Activated CD4-positive, alpha-beta T cell treated with anti-CD3 and anti-CD28 coated beads, Interleukin-2, Interleukin-6, amounts not matched to agents 100 ng/mL and 50 ng/mL, durations not matched to agents 16 hours and 8 hours (primary cell): Measurements from ENCODE around the gene TRIM6.
"Not testable (repeated sequence)": the region's sequence is repeated elsewhere in the genome, so short reads cannot be mapped to it uniquely, and the experiment has no call there.

Experiments used
- DNase-seq: peaks from one replicate; pipeline ENCODE4 v3.0.0-alpha.2; 2020

The TRIM6 gene

GRCh38 chr11:5604896-5605295 is 8.5 kb downstream of the TRIM6 start:
- no peak for DNase-seq

GRCh38 chr11:5605849-5606248 is 9.4 kb downstream of the TRIM6 start:
- no peak for DNase-seq

- no peak for DNase-seq
Measured at GRCh38 chr11:5608808-5609207, 12.4 kb downstream of the TRIM6 start.

GRCh38 chr11:5610446-5610845 is 14.0 kb downstream of the TRIM6 start:
- no peak for DNase-seq

- no peak for DNase-seq
Measured at GRCh38 chr11:5611627-5612026, 15.2 kb downstream of the TRIM6 start.

GRCh38 chr11:5618807-5619206 is 22.4 kb downstream of the TRIM6 start:
- no peak for DNase-seq

- DNase-seq, result no peak
Measured at GRCh38 chr11:5620651-5621521, 24.4 kb downstream of the TRIM6 start.

- no peak for DNase-seq
Measured at GRCh38 chr11:5621580-5621979, 25.1 kb downstream of the TRIM6 start.

- DNase-seq, result no peak
Measured at GRCh38 chr11:5622802-5623201, 26.4 kb downstream of the TRIM6 start.

GRCh38 chr11:5624489-5625279 is 28.2 kb downstream of the TRIM6 start, which contains the start of gene TRIM34:
Gene TRIM34, plus strand, starts transcription at chr11:5625001. Its CDS starts 7,331 bp downstream, at chr11:5632332.
- peak; percentile 84 for DNase-seq

- DNase-seq, result no peak
Measured at GRCh38 chr11:5625281-5625680, 28.8 kb downstream of the TRIM6 start.

GRCh38 chr11:5626196-5626595 is 29.8 kb downstream of the TRIM6 start:
- DNase-seq, result no peak

- no peak for DNase-seq
Measured at GRCh38 chr11:5631417-5631816, 35.0 kb downstream of the TRIM6 start.

- no peak for DNase-seq
Measured at GRCh38 chr11:5631969-5632635, 35.7 kb downstream of the TRIM6 start.

GRCh38 chr11:5639953-5640352 is 43.5 kb downstream of the TRIM6 start:
- DNase-seq, result no peak

- peak; percentile 31 for DNase-seq
Measured at GRCh38 chr11:5643585-5643984, 47.1 kb downstream of the TRIM6 start.

- DNase-seq, result no peak
Measured at GRCh38 chr11:5646139-5646538, 49.7 kb downstream of the TRIM6 start.

- no peak for DNase-seq
Measured at GRCh38 chr11:5655474-5655873, 59.0 kb downstream of the TRIM6 start.

- DNase-seq, result not testable (repeated sequence)
Measured at GRCh38 chr11:5656956-5657355, 60.5 kb downstream of the TRIM6 start.

GRCh38 chr11:5658318-5658717 is 61.9 kb downstream of the TRIM6 start:
- DNase-seq, result no peak
